Fibroblast of pulmonary artery (primary cell): ENCODE data around the gene PDHB.

Experiments used
- DNase-seq: peaks from one replicate; pipeline ENCODE4 v3.0.0-alpha.2; 2010; ENCODE audit warnings: low read depth
- H3K4me3 ChIP-seq: replicated peaks from 2 replicates; pipeline ENCODE4 v1.5.1; 2011; ENCODE audit warnings: low read depth, mild to moderate bottlenecking, control low read depth, low read length, moderate library complexity
- CTCF ChIP-seq: IDR thresholded peaks from 2 replicates; pipeline ENCODE4 v1.5.1; 2011; ENCODE audit warnings: mild to moderate bottlenecking, control low read depth, low read length, inconsistent platforms; ENCODE audit errors: missing control alignments

Gene PDHB

DNA sequence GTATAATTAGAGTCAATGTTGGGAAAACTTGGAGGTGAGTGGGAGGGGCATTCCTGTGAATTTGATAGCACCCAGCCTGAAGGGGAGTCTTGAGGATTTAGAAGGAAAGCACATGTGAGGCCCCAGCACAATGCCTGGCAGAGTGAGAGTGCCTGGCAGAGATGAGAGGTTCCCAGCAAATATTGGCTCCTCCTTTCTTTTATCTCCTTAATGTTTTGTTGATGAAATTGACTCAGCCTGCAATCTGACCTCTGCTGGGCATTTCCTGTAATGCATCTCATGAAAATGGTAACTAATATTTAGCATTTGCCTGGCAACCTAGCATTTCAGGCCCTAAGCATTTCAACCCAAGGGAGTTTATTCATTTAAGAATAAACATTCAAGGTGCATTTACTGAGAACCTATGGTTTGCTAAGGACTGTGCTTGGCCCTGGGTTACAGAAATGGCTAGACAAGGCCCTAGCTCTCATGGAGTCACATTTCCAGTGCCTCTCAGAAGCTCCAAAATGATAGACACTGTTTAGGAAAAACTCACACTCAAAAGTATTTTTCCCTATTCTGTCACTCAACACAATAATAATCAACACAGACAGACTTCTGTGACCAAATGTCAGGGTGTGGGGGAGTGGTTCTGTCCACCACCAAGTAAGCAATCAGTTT lies 19.0 kb downstream of the PDHB start:
- H3K4me3 ChIP-seq = no peak overlapping the region
- DNase-seq = peak; percentile 84
- peak; percentile 76 for TF ChIP-seq CTCF

DNA sequence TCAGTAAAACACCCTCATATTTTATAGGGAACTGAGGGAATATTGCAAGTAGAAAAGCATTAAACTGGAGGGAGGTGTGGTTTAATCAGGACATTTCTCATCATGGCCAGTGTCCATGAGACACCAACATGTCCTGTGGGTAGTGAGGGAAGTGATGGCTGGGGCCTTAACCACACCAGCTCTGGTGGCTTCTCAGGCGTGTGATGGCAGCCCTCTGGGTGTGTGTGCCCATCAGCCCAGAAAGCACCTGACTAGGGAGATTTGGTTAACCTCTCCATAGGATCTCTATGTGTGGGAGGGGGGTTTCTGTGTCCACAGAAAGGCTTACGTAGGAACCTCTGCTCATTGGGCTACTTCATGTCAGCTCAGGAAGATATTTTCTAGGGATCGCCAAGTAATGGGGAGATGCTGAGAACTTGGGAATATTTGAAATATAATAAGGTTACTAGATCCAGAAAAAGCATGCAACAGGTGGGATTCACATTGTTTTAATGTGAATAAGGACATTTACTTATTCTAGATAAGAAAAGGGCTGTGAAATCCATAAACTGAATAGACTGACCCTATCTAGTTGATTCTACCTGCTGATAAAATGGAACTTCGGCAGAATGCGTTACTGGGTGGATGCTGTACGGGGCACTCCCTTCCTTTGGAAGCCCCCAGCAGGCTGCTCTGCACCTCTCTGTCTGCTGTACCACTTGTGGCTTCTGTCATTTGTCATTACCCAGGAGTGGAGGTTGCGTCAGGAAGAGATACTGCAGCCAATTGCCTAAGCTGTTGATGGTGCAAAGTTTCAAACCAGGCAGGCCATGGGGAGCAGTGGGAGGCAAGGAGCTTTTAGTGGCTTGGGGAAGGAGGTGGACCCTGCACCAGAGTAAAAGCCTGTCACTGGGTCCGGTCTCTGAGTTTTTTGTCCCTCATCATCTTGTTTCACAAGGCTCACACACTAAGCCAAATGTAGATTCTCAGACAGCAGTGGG lies 21.5 kb downstream of the PDHB start:
- DNase-seq = no peak
- no peak overlapping the region for H3K4me3 ChIP-seq
- TF ChIP-seq CTCF = no peak

DNA sequence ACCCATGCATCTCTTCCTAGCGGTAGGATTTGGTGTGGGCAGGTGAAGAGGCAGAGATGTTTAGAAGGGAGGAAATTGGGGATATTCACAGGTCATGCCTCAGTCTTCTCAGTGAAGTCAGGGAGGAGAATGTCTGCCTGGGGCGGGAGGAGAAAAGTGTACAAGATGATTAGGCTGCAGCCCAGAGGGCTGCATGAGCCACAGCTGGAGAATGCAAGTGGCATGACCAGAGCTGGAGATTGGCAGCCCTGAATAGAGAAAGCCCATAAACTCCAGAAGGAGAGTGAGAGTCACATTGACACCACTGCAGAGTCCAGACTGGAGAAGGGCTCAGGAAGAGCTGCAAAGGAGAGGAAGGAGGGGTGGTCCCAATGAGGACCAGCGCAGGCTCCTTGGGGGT lies 22.6 kb downstream of the PDHB start:
- no peak for DNase-seq
- TF ChIP-seq CTCF = no peak
- no peak overlapping the region for H3K4me3 ChIP-seq

DNA sequence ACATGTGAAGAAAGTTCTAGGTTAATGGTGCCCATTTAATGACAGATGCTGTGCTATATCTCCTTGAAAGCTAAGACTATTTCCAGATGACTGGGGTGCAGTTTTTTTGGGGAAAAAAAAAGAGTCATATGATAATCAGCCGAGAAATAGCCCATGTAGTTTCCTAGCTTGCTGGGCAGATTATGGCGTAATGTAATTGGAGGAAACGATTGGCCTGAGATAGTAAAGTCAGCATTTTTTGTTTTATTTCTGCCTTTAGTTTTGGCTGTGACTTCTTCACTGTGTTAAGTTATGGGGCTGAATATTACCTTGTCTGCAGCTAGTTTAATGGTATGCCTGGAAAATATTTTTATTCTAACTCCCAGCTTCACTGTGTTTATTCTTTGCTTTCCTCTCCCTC lies 24.0 kb downstream of the PDHB start:
- no peak for TF ChIP-seq CTCF
- no peak overlapping the region for H3K4me3 ChIP-seq
- DNase-seq = no peak

- no peak for DNase-seq
- TF ChIP-seq CTCF = no peak
- no peak overlapping the region for H3K4me3 ChIP-seq
Measured at GRCh38 chr3:58408906-58409305, 24.7 kb downstream of the PDHB start.

DNA sequence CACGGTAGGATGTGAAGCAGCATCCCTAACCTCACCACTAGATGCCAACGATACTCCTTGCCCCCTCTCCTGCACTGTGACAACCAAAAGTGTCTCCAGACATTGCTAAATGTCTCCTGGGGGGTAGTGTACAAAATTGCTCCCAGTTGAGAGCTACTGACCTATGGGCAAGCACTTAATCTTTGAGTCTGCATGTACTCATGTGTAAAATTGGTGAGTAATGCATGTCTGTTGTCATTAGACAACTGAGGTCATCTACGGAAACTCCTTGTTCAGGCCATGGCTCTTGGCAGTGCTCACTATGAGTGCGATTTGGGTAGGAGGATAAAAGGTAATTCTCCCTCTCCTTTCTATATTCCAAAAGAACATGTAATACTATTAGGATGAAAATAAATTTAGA lies 29.2 kb downstream of the PDHB start:
- peak; percentile 66 for DNase-seq
- no peak for TF ChIP-seq CTCF
- no peak overlapping the region for H3K4me3 ChIP-seq
